MV-4-11 (cell line): ENCODE results near the gene SF3A2.

ENCODE experiments used
- DNase-seq: peaks from one replicate; lab custom pipeline; 2025; lab: John Stamatoyannopoulos, UW

The SF3A2 gene

GRCh38 chr19:2240881-2241760, 4.5 kb downstream of the SF3A2 start:
- no peak for DNase-seq

- DNase-seq = no peak
Observed at GRCh38 chr19:2242092-2242537, 5.5 kb downstream of the SF3A2 start.

- DNase-seq = no peak
Observed at GRCh38 chr19:2242816-2243215, 6.2 kb downstream of the SF3A2 start.

- no peak for DNase-seq
Observed at GRCh38 chr19:2243274-2244124, 6.9 kb downstream of the SF3A2 start.

- DNase-seq = no peak
Observed at GRCh38 chr19:2244125-2244411, 7.4 kb downstream of the SF3A2 start.

GRCh38 chr19:2244486-2244885, 7.9 kb downstream of the SF3A2 start:
- DNase-seq = no peak

- DNase-seq = no peak
Observed at GRCh38 chr19:2245273-2245672, 8.6 kb downstream of the SF3A2 start.

- DNase-seq = no peak
Observed at GRCh38 chr19:2246014-2246620, 9.5 kb downstream of the SF3A2 start.

GRCh38 chr19:2246801-2247361, 10.3 kb downstream of the SF3A2 start:
- DNase-seq = no peak

- no peak for DNase-seq
Observed at GRCh38 chr19:2247433-2248101, 10.9 kb downstream of the SF3A2 start.

- DNase-seq = no peak
Observed at GRCh38 chr19:2248136-2249009, 11.7 kb downstream of the SF3A2 start.

- no peak for DNase-seq
Observed at GRCh38 chr19:2249010-2249866, 12.6 kb downstream of the SF3A2 start, which contains the start of gene AMH. Gene AMH, plus strand, starts transcription at chr19:2249323. Its CDS starts 10 bp downstream, at chr19:2249333.

- DNase-seq = no peak
Observed at GRCh38 chr19:2249880-2250765, 13.5 kb downstream of the SF3A2 start.

GRCh38 chr19:2250766-2251105, 14.1 kb downstream of the SF3A2 start:
- DNase-seq = no peak

GRCh38 chr19:2251106-2252054, 14.8 kb downstream of the SF3A2 start:
- no peak for DNase-seq

- no peak for DNase-seq
Observed at GRCh38 chr19:2252055-2252796, 15.6 kb downstream of the SF3A2 start.

GRCh38 chr19:2252797-2253105, 16.1 kb downstream of the SF3A2 start:
- DNase-seq = no peak
